Activated naive CD4-positive, alpha-beta T cell treated with anti-CD3 and anti-CD28 coated beads, Interleukin-2, amount 50 U/mL, for 16 hours (primary cell): Measurements from ENCODE around the gene RPUSD1.
"Not testable (repeated sequence)": the region's sequence is repeated elsewhere in the genome, so short reads cannot be mapped to it uniquely, and the experiment has no call there.

Source experiments
- DNase-seq: peaks from one replicate; pipeline ENCODE4 v3.0.0-alpha.2; 2020

RPUSD1 gene

DNA sequence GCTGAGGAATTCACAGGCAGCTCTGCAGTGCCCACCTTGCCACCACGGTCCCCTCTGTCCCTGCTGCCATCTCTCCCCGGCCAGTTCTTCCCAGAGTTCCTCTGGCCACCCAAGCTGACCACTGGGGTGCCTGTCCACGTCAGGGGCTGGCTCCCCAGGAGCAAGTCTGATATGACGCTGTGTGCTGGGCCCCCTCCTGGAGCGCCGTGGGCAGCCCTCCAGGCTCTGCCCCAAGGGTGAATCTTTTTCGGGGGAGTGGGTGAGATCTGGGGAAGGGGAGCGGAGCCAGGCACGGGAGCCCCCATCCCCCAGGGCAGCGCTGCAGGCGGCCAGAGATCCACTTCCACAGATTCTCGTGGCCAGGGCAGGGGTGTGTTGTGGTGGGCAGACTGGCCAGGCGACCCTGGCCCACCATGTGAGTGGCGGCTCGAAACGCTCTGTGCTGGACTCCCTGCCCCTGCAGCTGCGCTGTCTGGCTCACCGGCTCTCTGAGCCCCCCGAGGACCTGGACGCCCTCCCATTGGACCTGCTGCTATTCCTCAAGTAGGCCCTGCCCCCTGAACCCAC lies 23.9 kb downstream of the RPUSD1 start:
- DNase-seq = no peak

- no peak for DNase-seq
Observed at GRCh38 chr16:763369-764183, 24.6 kb downstream of the RPUSD1 start.

- no peak for DNase-seq
Observed at GRCh38 chr16:762595-763268, 25.4 kb downstream of the RPUSD1 start.

GRCh38 chr16:761625-762513 lies 26.3 kb downstream of the RPUSD1 start:
- no peak for DNase-seq

GRCh38 chr16:760545-761343 lies 27.4 kb downstream of the RPUSD1 start, which contains the start of gene MSLN:
Gene MSLN (plus strand): TSS chr16:760734. CDS start chr16:762681, 1,947 bp downstream.
- no peak for DNase-seq

DNA sequence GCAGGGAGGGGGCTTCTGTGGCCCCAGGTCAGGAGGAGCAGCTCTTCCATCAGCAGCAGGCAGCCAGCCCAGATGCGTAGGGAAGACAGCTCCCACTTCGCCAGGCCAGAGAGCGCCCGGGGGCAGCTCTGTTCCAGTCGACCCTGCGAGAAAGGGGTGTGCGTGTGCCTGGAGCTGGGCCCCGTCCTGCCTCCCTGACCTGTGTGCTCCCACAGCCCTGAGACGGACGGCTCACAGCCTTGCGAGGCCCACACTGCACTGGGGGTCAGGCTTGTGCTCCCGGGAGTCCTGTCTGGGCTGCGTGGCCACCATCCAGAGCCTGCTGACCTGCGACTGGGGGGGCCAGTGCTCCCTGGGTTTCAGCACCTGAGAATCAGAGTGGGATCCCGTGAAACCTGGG lies 28.1 kb downstream of the RPUSD1 start:
- DNase-seq = no peak

- no peak for DNase-seq
Observed at GRCh38 chr16:759110-759910, 28.9 kb downstream of the RPUSD1 start.

DNA sequence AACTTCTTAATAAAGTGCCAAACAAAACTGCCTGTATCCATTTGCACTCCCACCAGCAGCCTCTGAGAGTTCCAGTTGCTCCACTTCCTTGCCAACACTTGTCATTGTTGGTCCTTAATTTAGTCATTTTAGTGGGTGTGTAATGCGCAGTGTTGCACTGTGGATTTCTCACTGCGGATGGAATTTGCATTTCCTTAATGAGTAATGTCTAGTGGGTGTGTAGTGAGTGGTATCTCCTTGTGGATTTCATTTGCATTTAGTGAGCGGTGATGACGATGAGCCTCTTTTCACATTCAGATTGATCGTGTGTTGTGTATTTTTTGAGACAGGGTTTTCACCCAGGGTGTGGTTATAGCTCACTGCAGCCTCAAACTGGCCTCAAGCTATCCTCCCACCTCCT lies 31.8 kb downstream of the RPUSD1 start:
- no peak for DNase-seq

GRCh38 chr16:754656-755055 lies 33.5 kb downstream of the RPUSD1 start:
- no peak for DNase-seq

DNA sequence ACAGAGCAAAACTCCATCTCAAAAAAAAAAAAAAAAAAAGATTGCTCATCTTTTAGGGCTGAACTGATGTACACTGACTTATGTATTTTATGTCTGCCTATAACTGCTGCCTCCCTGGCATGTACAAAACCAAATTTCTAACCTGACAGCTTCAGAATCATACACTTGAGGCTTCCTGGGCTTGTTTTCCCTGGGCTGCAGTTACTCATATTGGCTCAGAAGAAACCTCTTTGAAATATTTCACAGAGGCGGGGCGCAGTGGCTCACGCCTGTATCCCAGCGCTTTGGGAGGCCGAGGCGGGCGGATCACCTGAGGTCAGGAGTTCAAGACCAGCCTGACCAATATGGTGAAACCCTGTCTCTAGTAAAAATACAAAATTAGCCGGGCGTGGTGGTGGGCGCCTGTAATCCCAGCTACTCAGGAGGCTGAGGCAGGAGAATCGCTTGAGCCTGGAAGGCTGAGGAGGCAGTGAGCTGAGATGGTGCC lies 34.0 kb downstream of the RPUSD1 start:
- not testable (repeated sequence) for DNase-seq

- no peak for DNase-seq
Observed at GRCh38 chr16:752007-752312, 36.2 kb downstream of the RPUSD1 start.

- DNase-seq = no peak
Observed at GRCh38 chr16:751152-752006, 36.8 kb downstream of the RPUSD1 start.

DNA sequence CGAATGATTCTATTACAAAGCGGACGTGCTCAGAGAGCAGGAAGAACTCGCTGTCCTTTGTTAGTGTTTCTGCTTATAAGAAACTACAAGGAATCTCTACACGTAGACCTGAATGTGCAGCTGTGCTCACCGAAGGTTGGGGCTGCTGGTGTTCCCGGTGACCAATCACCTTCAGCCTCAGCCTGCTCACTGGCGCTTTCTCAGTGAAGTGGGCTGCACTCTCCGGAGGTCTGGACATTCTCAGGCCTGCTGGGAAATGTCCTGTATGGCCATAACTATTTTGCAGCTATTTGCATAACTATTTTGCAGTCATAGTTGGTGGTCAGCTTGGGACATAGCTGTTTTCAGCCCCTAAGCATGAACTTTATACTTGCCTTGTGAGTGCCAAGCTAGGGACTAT lies 37.7 kb downstream of the RPUSD1 start:
- DNase-seq = no peak

- DNase-seq = no peak
Observed at GRCh38 chr16:749010-749409, 39.2 kb downstream of the RPUSD1 start.

DNA sequence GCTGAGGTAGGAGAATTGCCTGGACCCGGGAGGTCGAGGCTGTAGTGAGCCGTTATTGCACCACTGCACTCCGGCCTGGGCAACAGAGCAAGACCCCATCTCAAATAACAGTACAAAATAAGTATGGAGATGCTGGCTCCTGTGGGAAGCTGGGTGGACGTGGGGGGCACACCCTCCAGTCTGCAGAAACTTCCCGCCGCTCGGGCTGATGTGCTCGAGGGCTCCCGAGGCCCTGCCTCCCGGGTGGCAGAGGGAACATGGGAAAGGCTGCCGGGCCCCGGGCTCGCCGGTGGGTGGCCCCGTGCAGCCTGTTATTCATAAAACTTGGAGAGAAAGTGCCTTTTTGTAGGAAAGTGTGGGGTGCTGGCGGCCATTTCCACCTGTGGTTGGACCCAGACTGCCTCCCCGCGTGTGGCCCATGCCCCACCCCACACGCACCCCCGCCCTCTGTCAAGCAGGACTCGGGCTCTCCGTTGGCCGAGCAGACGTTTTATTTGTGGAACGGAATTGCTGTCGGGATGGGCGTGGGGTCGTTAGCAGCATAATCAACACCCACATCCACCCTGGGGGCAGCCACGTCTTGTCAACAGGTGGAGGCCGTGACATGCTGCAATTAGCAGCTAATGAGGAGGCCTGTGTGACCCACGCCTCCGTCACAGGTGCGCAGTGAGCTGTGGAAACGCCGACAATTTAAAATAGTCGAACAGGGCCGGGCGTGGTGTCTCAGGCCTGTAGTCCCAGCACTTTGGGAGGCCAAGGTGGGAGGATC lies 40.0 kb downstream of the RPUSD1 start:
- DNase-seq = no peak

GRCh38 chr16:746637-747036 lies 41.5 kb downstream of the RPUSD1 start:
- DNase-seq = no peak

DNA sequence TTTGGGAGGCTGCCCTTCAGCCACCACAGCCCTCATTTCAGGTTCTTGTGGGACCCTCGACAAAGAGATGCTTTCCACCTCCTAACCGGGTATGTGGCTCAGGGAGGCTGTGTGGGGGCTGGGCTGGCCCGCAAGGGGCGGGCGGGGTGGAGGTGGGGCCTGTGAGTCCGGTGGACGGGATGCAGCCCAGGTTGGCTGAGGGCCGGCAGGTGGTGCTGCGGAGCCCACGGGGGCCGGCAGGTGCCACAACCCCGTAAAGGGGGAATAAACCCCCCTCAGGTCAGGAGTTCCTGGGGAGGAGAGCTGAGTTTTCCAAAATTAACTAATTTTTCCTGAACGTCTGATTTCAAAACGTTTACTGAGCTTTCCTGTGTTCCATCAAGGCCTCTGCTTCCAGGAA lies 42.4 kb downstream of the RPUSD1 start:
- DNase-seq = no peak

GRCh38 chr16:743794-744500 lies 44.2 kb downstream of the RPUSD1 start:
- no peak for DNase-seq

DNA sequence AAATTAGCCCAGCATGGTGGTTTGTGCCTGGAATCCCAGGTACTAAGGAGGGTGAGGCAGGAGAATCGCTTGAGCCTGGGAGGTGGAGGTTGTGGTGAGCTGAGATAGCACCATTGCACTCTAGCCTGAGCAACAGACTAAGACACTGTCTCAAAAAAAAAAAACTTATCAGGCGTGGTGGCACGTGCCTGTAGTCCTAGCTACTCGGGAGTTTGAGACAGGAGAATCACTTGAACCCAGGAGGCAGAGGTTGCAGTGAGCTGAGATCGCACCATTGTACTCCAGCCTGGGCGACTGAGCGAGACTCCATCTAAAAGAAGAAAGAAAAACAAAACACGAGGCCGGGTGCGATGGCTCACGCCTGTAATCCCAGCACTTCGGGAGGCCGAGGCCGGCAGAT lies 45.3 kb downstream of the RPUSD1 start:
- DNase-seq = not testable (repeated sequence)
